ENCODE measurements around the gene C4BPB. TPM values are rescaled to one million over a fixed set of nuclear protein-coding genes. Genes with fewer than 3 reads are reported as not detected.

Gene C4BPB
- total RNA-seq, 1 donor from 2014 or later = not detected

- TF ChIP-seq CTCF (IDR thresholded peaks at IDR 0.05; ENCODE audit: insufficient read depth, low read length, poor library complexity, severe bottlenecking) = no peak
- Histone ChIP-seq H3K36me3 (ENCODE audit: control insufficient read depth, insufficient read depth, low read length) (no peaks in the 10 kb centered on the region), H3K4me3 (ENCODE audit: low read depth, low read length) (no peak overlapping the region), H3K27me3 (ENCODE audit: control insufficient read depth, insufficient read depth, low read length) (no peaks in the 10 kb centered on the region)
- DNase-seq (ENCODE audit: low read depth) = no peak
These were observed 17.8 kb upstream of the C4BPB start for GRCh38 chr1:207070811-207071210.

GRCh38 chr1:207071426-207071825, 17.2 kb upstream of the C4BPB start:
- no peak for TF ChIP-seq CTCF (IDR thresholded peaks at IDR 0.05; ENCODE audit: insufficient read depth, low read length, poor library complexity, severe bottlenecking)
- no peak for DNase-seq (ENCODE audit: low read depth)

GRCh38 chr1:207072233-207072632, 16.4 kb upstream of the C4BPB start:
- no peaks in the 10 kb centered on the region for H3K27me3 ChIP-seq (ENCODE audit: control insufficient read depth, insufficient read depth, low read length)
- H3K36me3 ChIP-seq (ENCODE audit: control insufficient read depth, insufficient read depth, low read length) = no peaks in the 10 kb centered on the region
- no peak for TF ChIP-seq CTCF (IDR thresholded peaks at IDR 0.05; ENCODE audit: insufficient read depth, low read length, poor library complexity, severe bottlenecking)
- H3K4me3 ChIP-seq (ENCODE audit: low read depth, low read length) = no peak overlapping the region
- DNase-seq (ENCODE audit: low read depth) = no peak

More at GRCh38 chr1:207071426-207071825, 17.2 kb upstream of the C4BPB start:
- Histone ChIP-seq H3K36me3 (ENCODE audit: control insufficient read depth, insufficient read depth, low read length) (no peaks in the 10 kb centered on the region), H3K4me3 (ENCODE audit: low read depth, low read length) (no peak overlapping the region), H3K27me3 (ENCODE audit: control insufficient read depth, insufficient read depth, low read length) (no peaks in the 10 kb centered on the region)

DNA sequence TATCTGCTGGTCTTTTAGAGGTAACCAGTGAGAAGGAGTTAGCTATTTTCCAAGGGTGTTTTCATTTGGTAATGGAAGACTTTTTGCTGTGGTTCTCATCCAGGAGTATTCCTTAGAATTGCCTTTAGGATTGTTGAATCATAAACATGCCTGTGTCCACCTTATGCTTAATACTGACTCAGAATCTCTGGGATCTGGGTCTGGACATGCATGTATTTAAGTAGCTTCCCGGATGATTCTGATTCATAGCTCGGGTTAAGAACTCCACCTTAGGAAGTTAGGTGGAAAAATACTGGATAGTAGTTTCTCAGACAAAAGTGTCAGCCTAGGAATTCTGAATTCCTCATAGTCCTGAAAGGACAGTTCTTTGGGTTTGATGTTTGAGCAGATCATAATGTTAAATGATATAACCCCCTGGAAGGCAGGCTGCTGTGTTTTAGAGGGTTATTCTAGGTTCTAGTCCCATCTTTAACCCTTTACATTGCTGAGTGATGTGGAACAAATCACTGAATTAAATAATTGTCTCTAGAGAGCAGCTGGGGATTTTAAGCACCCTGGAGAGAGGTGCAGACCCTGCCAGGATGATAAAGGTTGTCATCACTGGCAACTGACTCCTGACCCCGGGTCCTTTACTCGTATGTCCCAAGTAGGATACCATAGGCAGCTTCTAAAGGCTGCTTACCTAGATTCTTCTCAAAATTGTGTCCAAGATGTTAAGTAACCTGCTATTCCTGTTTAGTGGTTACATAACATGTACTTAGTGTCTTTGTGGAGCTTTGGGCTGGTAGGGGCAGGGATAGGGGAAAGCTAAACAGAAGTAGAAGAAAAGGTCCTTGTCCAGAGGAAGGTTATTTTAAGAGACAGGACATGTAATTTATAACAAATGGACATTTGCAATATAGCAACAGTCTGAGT, 14.5 kb upstream of the C4BPB start:
- no peaks in the 10 kb centered on the region for H3K36me3 ChIP-seq (ENCODE audit: control insufficient read depth, insufficient read depth, low read length)
- no peaks in the 10 kb centered on the region for H3K27me3 ChIP-seq (ENCODE audit: control insufficient read depth, insufficient read depth, low read length)
- DNase-seq (ENCODE audit: low read depth) = no peak
- no peak for TF ChIP-seq CTCF (IDR thresholded peaks at IDR 0.05; ENCODE audit: insufficient read depth, low read length, poor library complexity, severe bottlenecking)
- H3K4me3 ChIP-seq (ENCODE audit: low read depth, low read length) = no peak overlapping the region

- no peak for DNase-seq (ENCODE audit: low read depth)
- Histone ChIP-seq H3K36me3 (ENCODE audit: control insufficient read depth, insufficient read depth, low read length) (no peaks in the 10 kb centered on the region), H3K4me3 (ENCODE audit: low read depth, low read length) (no peak overlapping the region), H3K27me3 (ENCODE audit: control insufficient read depth, insufficient read depth, low read length) (no peaks in the 10 kb centered on the region)
- no peak for TF ChIP-seq CTCF (IDR thresholded peaks at IDR 0.05; ENCODE audit: insufficient read depth, low read length, poor library complexity, severe bottlenecking)
These were observed 12.3 kb upstream of the C4BPB start for GRCh38 chr1:207076181-207076955.
